Measurements from ENCODE around the gene EEF1AKMT3. TPM values are rescaled to one million over a fixed set of nuclear protein-coding genes. Genes with fewer than 3 reads are reported as not detected.

EEF1AKMT3 gene
- total RNA-seq, 1 experiment from 2014 or later, result 9.3 TPM

- Histone ChIP-seq H3F3A (ENCODE audit: low read length, unreplicated experiment) (no peaks in the 10 kb centered on the region), H3K79me2 (ENCODE audit: low read length) (no peaks in the 10 kb centered on the region), H4K20me1 (ENCODE audit: low read length) (no peaks in the 10 kb centered on the region), H2AFZ (ENCODE audit: low read length) (no peak overlapping the region), H3K36me3 (ENCODE audit: low read depth, low read length) (no peaks in the 10 kb centered on the region), H3K4me2 (ENCODE audit: low read length) (no peak overlapping the region), H3K4me1 (ENCODE audit: insufficient read depth, low read length) (peaks cover 11% of the 10 kb centered on the region), H3K9ac (ENCODE audit: low read length) (no peak overlapping the region), H3K9me3 (ENCODE audit: low read length) (no peaks in the 10 kb centered on the region), H3K4me3 (ENCODE audit: low read length) (no peak overlapping the region), H3K27ac (ENCODE audit: low read length) (no peak overlapping the region), H3K27me3 (ENCODE audit: low read length) (no peaks in the 10 kb centered on the region), H3K9me2 (replicated peaks; ENCODE audit: low read length) (no peaks in the 10 kb centered on the region)
- no TSS peak for BruUV-seq (replicated peaks)
- intact Hi-C loops (cut with micrococcal nuclease), result no loop called here
- TF ChIP-seq EZH2 (IDR thresholded peaks at IDR 0.05; ENCODE audit: low read length, unreplicated experiment), result no peak
- TF ChIP-seq, protein P1, sequence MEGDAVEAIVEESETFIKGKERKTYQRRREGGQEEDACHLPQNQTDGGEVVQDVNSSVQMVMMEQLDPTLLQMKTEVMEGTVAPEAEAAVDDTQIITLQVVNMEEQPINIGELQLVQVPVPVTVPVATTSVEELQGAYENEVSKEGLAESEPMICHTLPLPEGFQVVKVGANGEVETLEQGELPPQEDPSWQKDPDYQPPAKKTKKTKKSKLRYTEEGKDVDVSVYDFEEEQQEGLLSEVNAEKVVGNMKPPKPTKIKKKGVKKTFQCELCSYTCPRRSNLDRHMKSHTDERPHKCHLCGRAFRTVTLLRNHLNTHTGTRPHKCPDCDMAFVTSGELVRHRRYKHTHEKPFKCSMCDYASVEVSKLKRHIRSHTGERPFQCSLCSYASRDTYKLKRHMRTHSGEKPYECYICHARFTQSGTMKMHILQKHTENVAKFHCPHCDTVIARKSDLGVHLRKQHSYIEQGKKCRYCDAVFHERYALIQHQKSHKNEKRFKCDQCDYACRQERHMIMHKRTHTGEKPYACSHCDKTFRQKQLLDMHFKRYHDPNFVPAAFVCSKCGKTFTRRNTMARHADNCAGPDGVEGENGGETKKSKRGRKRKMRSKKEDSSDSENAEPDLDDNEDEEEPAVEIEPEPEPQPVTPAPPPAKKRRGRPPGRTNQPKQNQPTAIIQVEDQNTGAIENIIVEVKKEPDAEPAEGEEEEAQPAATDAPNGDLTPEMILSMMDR (conservative IDR thresholded peaks at IDR 0.05; ENCODE audit: low read depth, low read length), result no peak
- TF ChIP-seq EZH2phosphoT487 (IDR thresholded peaks at IDR 0.05; ENCODE audit: borderline replicate concordance, low read length), result no peak
- POLR2A ChIA-PET (ENCODE audit: unreplicated experiment), result interaction anchor here (0.6 kb wide), 1 partner anchor 127 kb away, joined by 4 read pairs; no protein-coding TSS in a partner anchor
- ATAC-seq (no peak), DNase-seq (no peak)
- CTCF ChIA-PET, result no interaction called here
These were observed 37.0 kb downstream of the EEF1AKMT3 start for GRCh38 chr12:57809425-57809824.

DNA sequence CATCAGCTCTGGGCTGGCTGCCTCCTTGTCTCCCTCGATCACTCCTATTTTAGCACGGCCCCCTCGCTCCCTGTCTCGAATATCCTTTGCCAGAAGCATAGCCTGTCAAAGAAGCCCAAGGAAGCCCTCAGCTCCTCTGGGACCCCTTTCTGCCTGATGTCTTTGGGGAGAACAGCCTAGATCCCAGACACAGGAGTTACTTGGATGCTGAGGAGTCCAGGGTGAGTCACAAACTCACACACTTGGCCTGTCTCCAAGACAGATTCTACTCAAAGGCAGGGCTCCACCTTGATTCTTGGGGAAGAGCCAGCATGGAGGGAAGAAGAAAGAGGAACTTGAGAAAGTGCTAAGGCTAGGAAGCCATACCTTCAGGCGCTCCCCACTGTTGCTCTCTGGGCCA, 38.0 kb downstream of the EEF1AKMT3 start:
- no TSS peak for BruUV-seq (replicated peaks)
- no peaks in the 10 kb centered on the region for H3K27me3 ChIP-seq (ENCODE audit: low read length)
- ATAC-seq, result peak; percentile 80
- H3K4me2 ChIP-seq (ENCODE audit: low read length), result no peak overlapping the region
- intact Hi-C loops (cut with micrococcal nuclease), result no loop called here
- TF ChIP-seq, protein P1 (conservative IDR thresholded peaks at IDR 0.05; ENCODE audit: low read depth, low read length), result no peak
- TF ChIP-seq EZH2 (IDR thresholded peaks at IDR 0.05; ENCODE audit: low read length, unreplicated experiment) (no peak), EZH2phosphoT487 (IDR thresholded peaks at IDR 0.05; ENCODE audit: borderline replicate concordance, low read length) (no peak)
- no peaks in the 10 kb centered on the region for H4K20me1 ChIP-seq (ENCODE audit: low read length)
- H2AFZ ChIP-seq (ENCODE audit: low read length), result no peak overlapping the region
- H3F3A ChIP-seq (ENCODE audit: low read length, unreplicated experiment), result no peaks in the 10 kb centered on the region
- peaks cover 11% of the 10 kb centered on the region for H3K4me1 ChIP-seq (ENCODE audit: insufficient read depth, low read length)
- POLR2A ChIA-PET (ENCODE audit: unreplicated experiment), result no interaction called here
- no peak overlapping the region for H3K27ac ChIP-seq (ENCODE audit: low read length)
- no peaks in the 10 kb centered on the region for H3K79me2 ChIP-seq (ENCODE audit: low read length)
- no peaks in the 10 kb centered on the region for H3K9me3 ChIP-seq (ENCODE audit: low read length)
- peak; percentile 88 for DNase-seq
- H3K4me3 ChIP-seq (ENCODE audit: low read length), result no peak overlapping the region
- H3K36me3 ChIP-seq (ENCODE audit: low read depth, low read length), result no peaks in the 10 kb centered on the region
- no peaks in the 10 kb centered on the region for H3K9me2 ChIP-seq (replicated peaks; ENCODE audit: low read length)
- CTCF ChIA-PET, result no interaction called here
- no peak overlapping the region for H3K9ac ChIP-seq (ENCODE audit: low read length)

DNA sequence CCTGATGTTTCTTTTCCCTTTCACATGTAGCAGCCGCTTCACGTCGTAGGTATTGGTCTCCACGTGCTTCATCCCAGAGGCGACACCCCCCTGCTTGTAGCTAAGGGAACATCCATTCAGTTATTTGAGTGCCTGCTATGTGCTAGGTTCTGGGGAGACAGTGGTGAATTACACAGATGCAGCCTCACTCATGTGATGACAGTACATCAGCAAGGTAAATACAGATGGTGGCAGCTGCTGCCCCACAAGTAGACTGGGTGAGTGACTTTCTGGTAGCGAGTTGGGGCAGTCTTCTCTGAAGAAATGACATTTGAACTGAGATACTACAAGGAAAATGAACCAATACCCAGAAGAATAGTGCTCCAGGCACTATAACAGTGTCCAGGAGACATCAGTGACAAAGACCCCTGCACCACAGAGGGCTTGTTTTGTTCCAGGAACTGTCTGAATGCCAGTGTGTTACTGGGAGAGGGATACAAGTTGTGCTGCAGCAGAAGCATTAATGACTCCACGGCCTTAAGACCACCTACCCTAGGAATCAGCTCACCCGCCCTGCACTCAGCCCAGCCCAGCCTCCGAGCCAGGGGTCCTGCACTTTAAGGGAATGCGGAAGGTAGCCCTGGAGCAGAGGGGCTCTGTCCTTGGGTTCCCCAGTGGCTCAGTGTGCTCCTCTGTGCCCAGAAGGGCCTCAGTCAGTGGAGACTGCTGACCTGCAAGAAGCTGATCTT, 38.8 kb downstream of the EEF1AKMT3 start:
- TF ChIP-seq EZH2phosphoT487 (IDR thresholded peaks at IDR 0.05; ENCODE audit: borderline replicate concordance, low read length) (no peak), EZH2 (IDR thresholded peaks at IDR 0.05; ENCODE audit: low read length, unreplicated experiment) (no peak)
- TF ChIP-seq, protein P1 (conservative IDR thresholded peaks at IDR 0.05; ENCODE audit: low read depth, low read length), result no peak

More for the DNA sequence above, 38.8 kb downstream of the EEF1AKMT3 start:
- CTCF ChIA-PET, result no interaction called here
- intact Hi-C loops (cut with micrococcal nuclease), result no loop called here
- DNase-seq, result no peak
- Histone ChIP-seq H4K20me1 (ENCODE audit: low read length) (no peaks in the 10 kb centered on the region), H3K4me3 (ENCODE audit: low read length) (no peak overlapping the region), H2AFZ (ENCODE audit: low read length) (no peak overlapping the region), H3K36me3 (ENCODE audit: low read depth, low read length) (no peaks in the 10 kb centered on the region), H3K4me1 (ENCODE audit: insufficient read depth, low read length) (peaks cover 11% of the 10 kb centered on the region), H3K9me3 (ENCODE audit: low read length) (no peaks in the 10 kb centered on the region), H3K27ac (ENCODE audit: low read length) (no peak overlapping the region), H3K9me2 (replicated peaks; ENCODE audit: low read length) (no peaks in the 10 kb centered on the region), H3F3A (ENCODE audit: low read length, unreplicated experiment) (no peaks in the 10 kb centered on the region), H3K79me2 (ENCODE audit: low read length) (no peaks in the 10 kb centered on the region), H3K4me2 (ENCODE audit: low read length) (no peak overlapping the region), H3K27me3 (ENCODE audit: low read length) (no peaks in the 10 kb centered on the region), H3K9ac (ENCODE audit: low read length) (no peak overlapping the region)
- BruUV-seq (replicated peaks), result no TSS peak
- ATAC-seq, result no peak
- POLR2A ChIA-PET (ENCODE audit: unreplicated experiment), result no interaction called here
